AG09309 (cell line): ENCODE results near the gene KIZ.

ENCODE experiments used
- DNase-seq: peaks from one replicate; pipeline ENCODE4 v3.0.0-alpha.2; 2010; ENCODE audit warnings: low read depth
- H3K4me3 ChIP-seq: 2 replicates; pipeline ENCODE4 v1.5.1; 2011; ENCODE audit warnings: mild to moderate bottlenecking, low read depth, low read length, moderate library complexity; ENCODE audit not compliant: control insufficient read depth
- TF ChIP-seq, protein P1 (sequence below): IDR thresholded peaks from 2 replicates; pipeline ENCODE4 v1.5.1; 2011; ENCODE audit warnings: mild to moderate bottlenecking, low read depth, low read length, inconsistent platforms; ENCODE audit not compliant: insufficient read depth, control insufficient read depth; ENCODE audit errors: missing control alignments

Gene KIZ

DNA sequence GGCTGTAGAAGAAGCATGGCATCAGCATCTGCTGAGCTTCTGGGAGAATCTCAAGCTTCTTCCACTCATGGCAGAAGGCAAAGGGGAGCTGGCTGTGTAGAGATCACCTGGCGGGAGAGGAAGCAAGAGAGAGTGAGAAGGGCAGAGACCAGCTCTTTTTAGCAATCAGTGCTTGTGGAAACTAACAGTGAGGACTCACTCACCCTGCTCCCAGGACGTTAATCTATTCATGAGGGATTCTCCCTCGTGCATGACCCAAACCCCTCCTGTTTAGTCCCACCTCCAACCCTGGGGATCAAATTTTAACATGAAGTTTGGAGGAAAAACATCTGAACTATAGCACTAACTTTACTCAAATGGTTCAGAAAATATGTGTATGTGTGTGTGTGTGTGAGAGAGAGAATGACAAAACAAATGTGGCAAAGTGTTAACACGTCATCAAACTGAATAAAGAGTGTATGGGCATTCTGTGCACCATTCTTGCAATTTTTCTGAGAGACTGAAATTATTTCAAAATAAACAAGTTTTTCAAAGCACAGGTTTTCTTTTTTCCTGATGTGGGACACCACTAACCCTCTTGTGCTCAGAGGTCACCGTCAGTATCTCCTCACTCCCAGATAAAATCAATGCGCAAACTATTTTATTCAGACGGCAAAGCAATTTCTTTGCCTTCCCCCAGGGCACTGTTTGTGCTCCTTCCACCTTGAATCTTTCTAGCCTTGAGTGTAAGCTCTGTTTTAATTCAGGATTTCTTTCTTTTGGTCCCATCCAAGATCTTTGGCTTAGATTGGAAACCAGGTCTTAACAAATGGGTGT, 154.0 kb downstream of the KIZ start:
- DNase-seq = no peak
- TF ChIP-seq, protein P1, sequence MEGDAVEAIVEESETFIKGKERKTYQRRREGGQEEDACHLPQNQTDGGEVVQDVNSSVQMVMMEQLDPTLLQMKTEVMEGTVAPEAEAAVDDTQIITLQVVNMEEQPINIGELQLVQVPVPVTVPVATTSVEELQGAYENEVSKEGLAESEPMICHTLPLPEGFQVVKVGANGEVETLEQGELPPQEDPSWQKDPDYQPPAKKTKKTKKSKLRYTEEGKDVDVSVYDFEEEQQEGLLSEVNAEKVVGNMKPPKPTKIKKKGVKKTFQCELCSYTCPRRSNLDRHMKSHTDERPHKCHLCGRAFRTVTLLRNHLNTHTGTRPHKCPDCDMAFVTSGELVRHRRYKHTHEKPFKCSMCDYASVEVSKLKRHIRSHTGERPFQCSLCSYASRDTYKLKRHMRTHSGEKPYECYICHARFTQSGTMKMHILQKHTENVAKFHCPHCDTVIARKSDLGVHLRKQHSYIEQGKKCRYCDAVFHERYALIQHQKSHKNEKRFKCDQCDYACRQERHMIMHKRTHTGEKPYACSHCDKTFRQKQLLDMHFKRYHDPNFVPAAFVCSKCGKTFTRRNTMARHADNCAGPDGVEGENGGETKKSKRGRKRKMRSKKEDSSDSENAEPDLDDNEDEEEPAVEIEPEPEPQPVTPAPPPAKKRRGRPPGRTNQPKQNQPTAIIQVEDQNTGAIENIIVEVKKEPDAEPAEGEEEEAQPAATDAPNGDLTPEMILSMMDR = no peak
- H3K4me3 ChIP-seq = no peak overlapping the region

DNA sequence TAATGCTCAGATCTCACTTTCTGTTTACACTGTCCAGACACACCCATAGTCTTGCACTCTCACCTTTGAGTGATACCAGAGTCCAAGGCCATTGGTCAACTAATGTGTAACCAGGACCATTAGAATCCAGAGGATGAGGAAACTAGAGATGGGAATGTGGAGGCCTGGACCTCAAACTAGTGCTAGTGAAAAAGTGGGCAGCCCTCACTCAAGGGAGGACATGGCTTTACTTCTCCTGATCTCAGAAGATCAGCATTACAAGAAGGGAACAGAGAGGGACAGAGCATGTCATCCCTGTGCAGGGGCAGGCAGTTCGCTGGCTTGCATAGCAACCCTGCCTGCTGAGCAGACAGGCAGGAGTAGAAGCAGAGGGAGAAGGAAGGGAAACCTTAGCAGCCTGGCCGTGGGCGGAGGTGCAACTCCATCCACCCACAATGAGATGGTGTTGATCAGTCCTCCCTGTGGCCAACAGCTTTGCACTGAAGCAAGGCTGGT, 154.7 kb downstream of the KIZ start:
- TF ChIP-seq, protein P1 = no peak
- DNase-seq = no peak
- no peak overlapping the region for H3K4me3 ChIP-seq

DNA sequence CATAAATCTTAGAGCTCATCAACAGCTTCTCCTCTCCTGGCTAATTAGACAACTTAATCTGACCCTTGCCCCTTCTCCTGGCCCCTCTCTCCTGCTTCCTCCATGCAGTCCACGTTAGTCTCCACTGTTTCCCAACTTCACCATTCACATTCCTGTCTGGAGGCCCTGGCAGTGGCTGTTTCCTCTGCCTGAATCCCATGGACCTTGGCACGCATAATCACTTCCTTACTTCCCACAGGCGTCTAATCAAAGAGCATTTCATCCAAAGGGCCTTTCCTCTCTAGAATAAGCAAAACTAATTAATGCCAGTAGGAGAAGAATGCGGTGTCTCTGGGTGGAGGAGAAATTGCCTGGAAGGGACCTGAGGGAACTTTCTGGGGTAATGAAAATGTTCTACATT, 160.9 kb downstream of the KIZ start:
- no peak overlapping the region for H3K4me3 ChIP-seq
- DNase-seq = no peak
- TF ChIP-seq, protein P1 = no peak

DNA sequence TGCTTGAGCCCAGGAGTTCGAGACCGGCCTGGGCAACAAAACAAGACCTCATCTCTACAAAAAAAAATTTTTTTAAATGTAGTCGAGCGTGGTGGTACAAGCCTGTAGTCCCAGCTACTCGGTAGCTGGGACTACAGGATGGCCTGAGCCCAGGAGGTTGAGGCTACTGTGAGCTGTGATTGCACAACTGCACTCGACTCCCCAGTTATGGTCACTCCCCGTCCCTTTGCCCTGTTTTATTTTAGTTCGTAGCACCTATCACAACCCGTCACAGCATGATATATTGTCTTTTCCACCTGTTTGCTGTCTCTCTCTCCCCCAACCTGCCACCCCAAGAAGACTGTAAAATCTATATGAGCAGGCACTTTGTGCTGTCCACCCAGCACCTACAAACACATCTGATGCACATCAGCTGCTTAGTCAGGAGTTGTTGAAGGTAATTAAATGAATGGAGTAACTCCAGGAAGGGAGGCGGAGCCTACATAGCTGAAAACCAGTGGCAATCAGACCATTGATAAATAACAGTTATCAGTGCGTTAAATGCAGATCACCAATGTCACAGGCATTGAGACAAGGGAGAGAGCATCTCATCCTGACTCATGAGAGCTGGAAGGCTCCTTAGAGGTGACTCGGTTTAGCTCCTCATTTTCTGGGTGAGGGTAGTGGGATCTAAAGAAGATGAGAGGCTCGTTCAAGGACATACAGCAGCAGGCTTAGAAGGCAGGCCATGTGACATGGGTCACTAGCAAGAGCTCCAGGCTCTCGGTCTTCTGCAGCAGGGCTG, 162.9 kb downstream of the KIZ start:
- DNase-seq = no peak
- H3K4me3 ChIP-seq = no peak overlapping the region
- TF ChIP-seq, protein P1 = no peak

DNA sequence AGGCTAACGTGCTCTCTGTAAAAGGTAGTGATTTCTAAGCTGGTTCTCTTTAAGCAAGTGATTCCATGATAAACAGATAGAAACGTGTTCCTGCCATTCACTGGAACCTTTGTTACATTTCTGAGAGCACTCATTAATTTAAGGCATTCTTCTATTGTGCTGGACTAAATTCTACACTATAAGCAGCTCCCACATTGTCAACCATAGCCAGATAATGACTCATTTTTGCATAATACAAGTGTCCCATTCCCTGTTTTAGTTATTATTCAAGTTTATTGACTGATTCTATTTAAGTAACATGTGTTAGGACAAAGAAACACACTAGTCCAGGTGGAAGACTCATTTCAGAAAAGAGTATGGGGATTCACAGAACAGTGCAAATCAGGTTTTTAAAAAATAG, 163.8 kb downstream of the KIZ start:
- H3K4me3 ChIP-seq = no peak overlapping the region
- TF ChIP-seq, protein P1 = no peak
- no peak for DNase-seq

DNA sequence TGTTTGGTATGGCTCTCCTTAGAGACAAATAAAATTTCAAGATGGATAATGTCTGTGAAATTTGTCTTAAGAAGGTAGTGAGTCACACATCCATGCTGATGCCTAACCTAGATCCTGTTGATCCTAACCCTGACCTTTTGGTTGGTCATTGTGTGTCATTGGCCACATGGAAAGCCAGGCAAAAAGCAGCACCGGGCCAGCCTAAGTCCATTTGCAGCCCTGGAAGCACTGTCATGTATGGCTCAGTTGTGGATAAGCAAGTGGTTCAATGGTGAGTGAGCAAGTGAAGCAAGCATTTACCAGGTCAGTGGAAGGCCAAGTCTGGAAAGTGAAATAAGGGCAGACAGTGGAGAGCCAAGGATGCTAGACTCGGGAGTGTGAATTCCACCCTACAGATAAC, 165.1 kb downstream of the KIZ start:
- no peak for DNase-seq
- TF ChIP-seq, protein P1 = no peak
- H3K4me3 ChIP-seq = no peak overlapping the region
